ENCODE results near the gene DYRK1A. TPM values are rescaled to one million over a fixed set of nuclear protein-coding genes. Genes with fewer than 3 reads are reported as not detected.
"Not testable (repeated sequence)": the region's sequence is repeated elsewhere in the genome, so short reads cannot be mapped to it uniquely, and the experiment has no call there.

DYRK1A gene
- total RNA-seq, 2 experiments from 2014 or later = 109 to 122 TPM

DNA sequence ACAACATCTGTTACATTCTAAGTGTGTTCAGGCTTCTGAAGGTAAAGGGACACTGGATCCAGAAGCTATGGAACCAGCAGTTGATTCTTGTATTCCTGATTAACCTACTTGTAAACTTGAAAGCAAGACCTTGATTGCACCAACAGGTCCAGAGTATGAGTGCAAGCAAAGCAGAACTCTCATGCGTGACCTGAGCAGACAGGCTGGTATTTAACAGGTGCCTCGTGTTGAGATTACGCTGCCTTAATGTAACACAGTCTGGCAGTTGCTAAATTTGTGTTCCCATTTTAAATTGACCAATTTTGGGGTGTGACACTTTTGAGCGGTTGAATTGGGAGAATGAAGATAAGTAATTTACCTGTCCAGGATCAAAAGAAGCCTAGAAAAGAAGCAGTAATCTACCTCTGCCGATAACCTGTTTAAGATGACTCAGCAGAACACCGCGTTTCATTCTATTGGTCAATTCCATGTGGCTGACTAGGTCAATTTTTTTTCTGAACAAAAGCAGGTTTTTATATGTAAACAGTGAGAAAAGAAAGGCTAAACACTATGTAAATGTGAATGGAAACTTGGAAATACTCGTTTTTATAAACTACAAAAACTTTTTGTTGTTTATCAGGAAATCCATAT lies 147.6 kb downstream of the DYRK1A start:
- no peak overlapping the region for H3K27ac Mint-ChIP-seq
- no peaks in the 10 kb centered on the region for H3K27me3 Mint-ChIP-seq
- H3K4me3 Mint-ChIP-seq = no peak overlapping the region
- DNase-seq = no peak
- ATAC-seq (ENCODE audit: low read depth) = no peak
- peaks cover 54% of the 10 kb centered on the region for H3K36me3 Mint-ChIP-seq
- no peaks in the 10 kb centered on the region for H3K9me3 Mint-ChIP-seq
- POLR2A ChIA-PET = no interaction called here
- H3K4me1 Mint-ChIP-seq = peaks cover 6% of the 10 kb centered on the region

DNA sequence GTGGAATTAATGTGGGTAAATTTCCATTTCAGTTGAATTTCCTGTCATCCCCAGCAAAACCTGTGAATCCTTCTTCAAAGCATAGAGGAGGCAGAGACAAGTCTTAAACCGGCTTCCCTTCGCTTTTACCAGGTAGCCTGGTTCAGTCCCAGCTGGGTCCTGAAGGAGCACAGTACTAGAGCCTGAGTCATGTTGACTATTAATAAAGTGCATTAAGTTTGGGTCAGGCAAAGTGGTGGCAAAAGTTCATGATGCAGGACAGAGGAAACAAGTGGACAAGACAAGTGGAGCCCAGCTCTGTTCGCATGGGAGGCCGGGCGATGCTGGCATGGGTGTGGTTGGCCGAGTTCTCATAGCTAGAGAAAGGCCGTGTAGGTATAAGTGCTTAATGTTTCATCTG lies 150.4 kb downstream of the DYRK1A start:
- no peaks in the 10 kb centered on the region for H3K9me3 Mint-ChIP-seq
- H3K36me3 Mint-ChIP-seq = peaks cover 42% of the 10 kb centered on the region
- H3K4me1 Mint-ChIP-seq = peaks cover 3% of the 10 kb centered on the region
- no peak overlapping the region for H3K4me3 Mint-ChIP-seq
- POLR2A ChIA-PET = no interaction called here
- H3K27ac Mint-ChIP-seq = peak overlapping the region; percentile 30
- ATAC-seq (ENCODE audit: low read depth) (no peak), DNase-seq (no peak)
- no peaks in the 10 kb centered on the region for H3K27me3 Mint-ChIP-seq

GRCh38 chr21:37520801-37521200 lies 154.2 kb downstream of the DYRK1A start:
- POLR2A ChIA-PET = no interaction called here
- no peak overlapping the region for H3K4me3 Mint-ChIP-seq
- H3K4me1 Mint-ChIP-seq = no peaks in the 10 kb centered on the region
- ATAC-seq (ENCODE audit: low read depth) (no peak), DNase-seq (no peak)
- peaks cover 22% of the 10 kb centered on the region for H3K36me3 Mint-ChIP-seq
- no peaks in the 10 kb centered on the region for H3K9me3 Mint-ChIP-seq
- no peak overlapping the region for H3K27ac Mint-ChIP-seq
- H3K27me3 Mint-ChIP-seq = no peaks in the 10 kb centered on the region

- peaks cover 17% of the 10 kb centered on the region for H3K36me3 Mint-ChIP-seq
- POLR2A ChIA-PET = no interaction called here
- peak overlapping the region; percentile 3 for H3K27ac Mint-ChIP-seq
- DNase-seq (no peak), ATAC-seq (ENCODE audit: low read depth) (no peak)
- no peaks in the 10 kb centered on the region for H3K9me3 Mint-ChIP-seq
- no peaks in the 10 kb centered on the region for H3K4me1 Mint-ChIP-seq
- H3K27me3 Mint-ChIP-seq = no peaks in the 10 kb centered on the region
- no peak overlapping the region for H3K4me3 Mint-ChIP-seq
Measured at GRCh38 chr21:37521658-37522057, 155.1 kb downstream of the DYRK1A start.

- POLR2A ChIA-PET = no interaction called here
- Mint-ChIP-seq H3K36me3 (peaks cover 11% of the 10 kb centered on the region), H3K27ac (no peak overlapping the region), H3K4me1 (no peaks in the 10 kb centered on the region), H3K9me3 (no peaks in the 10 kb centered on the region), H3K27me3 (no peaks in the 10 kb centered on the region), H3K4me3 (no peak overlapping the region)
- DNase-seq (no peak), ATAC-seq (ENCODE audit: low read depth) (no peak)
Measured at GRCh38 chr21:37522641-37523295, 156.2 kb downstream of the DYRK1A start.

- H3K9me3 Mint-ChIP-seq; DNase-seq; H3K27me3 Mint-ChIP-seq; H3K4me3 Mint-ChIP-seq; ATAC-seq (ENCODE audit: low read depth); H3K36me3 Mint-ChIP-seq; H3K4me1 Mint-ChIP-seq; H3K27ac Mint-ChIP-seq; POLR2A ChIA-PET: not testable (repeated sequence)
Measured at GRCh38 chr21:37524944-37525343, 158.4 kb downstream of the DYRK1A start.

GRCh38 chr21:37525810-37526209 lies 159.2 kb downstream of the DYRK1A start:
- Mint-ChIP-seq H3K9me3 (no peaks in the 10 kb centered on the region), H3K27me3 (peaks cover 3% of the 10 kb centered on the region), H3K27ac (no peak overlapping the region), H3K36me3 (peaks cover 2% of the 10 kb centered on the region), H3K4me1 (peaks cover 3% of the 10 kb centered on the region), H3K4me3 (no peak overlapping the region)
- DNase-seq (no peak), ATAC-seq (ENCODE audit: low read depth) (no peak)
- POLR2A ChIA-PET = no interaction called here

DNA sequence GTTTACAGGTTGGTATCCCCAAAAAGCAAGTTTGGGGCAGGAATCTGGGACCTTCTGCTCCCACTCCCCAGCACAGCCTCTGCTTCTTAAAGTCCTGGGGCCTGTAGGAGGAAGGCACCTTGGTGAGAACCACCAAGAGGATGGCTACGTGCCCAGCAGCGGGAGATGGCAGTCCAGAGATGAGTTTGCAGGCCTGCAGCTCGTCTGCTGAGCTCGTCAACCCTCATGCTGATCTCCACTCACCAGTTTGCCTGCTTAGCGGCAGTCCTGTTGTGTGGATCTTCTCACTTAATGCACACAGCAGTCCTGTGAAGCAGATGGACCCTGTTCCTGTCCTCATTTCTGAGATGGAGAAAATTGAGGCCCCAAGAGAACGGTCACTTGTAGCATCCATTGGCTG lies 160.5 kb downstream of the DYRK1A start:
- POLR2A ChIA-PET = no interaction called here
- Mint-ChIP-seq H3K9me3 (no peaks in the 10 kb centered on the region), H3K4me1 (peaks cover 3% of the 10 kb centered on the region)

GRCh38 chr21:37527716-37528115 lies 161.1 kb downstream of the DYRK1A start:
- Mint-ChIP-seq H3K4me1 (peaks cover 3% of the 10 kb centered on the region), H3K4me3 (no peak overlapping the region), H3K36me3 (no peaks in the 10 kb centered on the region), H3K27me3 (peaks cover 15% of the 10 kb centered on the region), H3K9me3 (no peaks in the 10 kb centered on the region), H3K27ac (no peak overlapping the region)
- ATAC-seq (ENCODE audit: low read depth) = no peak
- DNase-seq = no peak
- POLR2A ChIA-PET = no interaction called here

More for the DNA sequence above, 160.5 kb downstream of the DYRK1A start:
- Mint-ChIP-seq H3K4me3 (no peak overlapping the region), H3K36me3 (no peaks in the 10 kb centered on the region), H3K27me3 (peaks cover 9% of the 10 kb centered on the region), H3K27ac (no peak overlapping the region)
- ATAC-seq (ENCODE audit: low read depth) (no peak), DNase-seq (no peak)

- ATAC-seq (ENCODE audit: low read depth) (no peak), DNase-seq (no peak)
- POLR2A ChIA-PET = no interaction called here
- Mint-ChIP-seq H3K9me3 (no peaks in the 10 kb centered on the region), H3K36me3 (no peaks in the 10 kb centered on the region), H3K27ac (no peak overlapping the region), H3K4me1 (peaks cover 3% of the 10 kb centered on the region), H3K4me3 (no peak overlapping the region), H3K27me3 (peaks cover 19% of the 10 kb centered on the region)
Measured at GRCh38 chr21:37528150-37528937, 161.8 kb downstream of the DYRK1A start.

DNA sequence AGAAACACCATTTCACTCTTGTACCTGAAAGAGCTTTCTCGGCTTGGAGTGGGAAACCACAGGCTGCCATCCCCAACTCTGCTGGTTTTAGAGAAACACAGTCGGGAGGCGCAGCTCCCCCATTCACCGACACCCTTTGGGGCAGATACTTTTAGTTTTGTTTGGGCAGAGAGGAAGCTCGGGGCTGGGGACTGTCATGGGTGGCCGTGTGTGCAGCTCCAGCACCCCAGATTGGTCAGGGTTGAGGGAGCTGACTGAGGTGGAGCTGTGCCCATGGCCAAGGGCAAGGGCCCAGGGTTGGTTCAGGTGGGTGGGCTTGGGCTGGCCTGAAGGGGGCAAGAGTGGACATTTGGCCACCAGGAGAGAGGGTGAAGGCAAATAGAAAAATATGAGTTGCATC lies 163.1 kb downstream of the DYRK1A start:
- peaks cover 3% of the 10 kb centered on the region for H3K4me1 Mint-ChIP-seq
- POLR2A ChIA-PET = interaction anchor here (1.3 kb wide), 1 partner anchor 34 kb away, joined by 4 read pairs; no protein-coding TSS in a partner anchor
- DNase-seq = no peak
- no peak for ATAC-seq (ENCODE audit: low read depth)
- no peak overlapping the region for H3K27ac Mint-ChIP-seq
- no peaks in the 10 kb centered on the region for H3K36me3 Mint-ChIP-seq
- H3K27me3 Mint-ChIP-seq = peaks cover 24% of the 10 kb centered on the region
- no peaks in the 10 kb centered on the region for H3K9me3 Mint-ChIP-seq
- peak overlapping the region; percentile 39 for H3K4me3 Mint-ChIP-seq

- Mint-ChIP-seq H3K27ac (no peak overlapping the region), H3K4me1 (peaks cover 3% of the 10 kb centered on the region), H3K4me3 (no peak overlapping the region), H3K36me3 (no peaks in the 10 kb centered on the region), H3K9me3 (no peaks in the 10 kb centered on the region), H3K27me3 (peaks cover 33% of the 10 kb centered on the region)
- DNase-seq (no peak), ATAC-seq (ENCODE audit: low read depth) (no peak)
- POLR2A ChIA-PET = no interaction called here
Measured at GRCh38 chr21:37530901-37531351, 164.4 kb downstream of the DYRK1A start.

- Mint-ChIP-seq H3K27ac (no peak overlapping the region), H3K27me3 (peaks cover 39% of the 10 kb centered on the region), H3K4me1 (peaks cover 3% of the 10 kb centered on the region), H3K36me3 (no peaks in the 10 kb centered on the region), H3K4me3 (no peak overlapping the region), H3K9me3 (no peaks in the 10 kb centered on the region)
- ATAC-seq (ENCODE audit: low read depth) = no peak
- POLR2A ChIA-PET = no interaction called here
- DNase-seq = no peak
Measured at GRCh38 chr21:37531431-37531932, 164.9 kb downstream of the DYRK1A start.
